A549 (cell line): ENCODE measurements around the gene RTCB.

Experiments
- BHLHE40 ChIP-seq: IDR thresholded peaks from 2 replicates; pipeline ENCODE4 v1.6.1; 2012; ENCODE audit warnings: low read depth, low read length, inconsistent platforms
- CEBPB ChIP-seq, 2 experiments: fragments of >200 bp in 1 of 2; sonication (Bioruptor Twin) in 1 of 2; formaldehyde crosslinking in 1 of 2; IDR thresholded peaks; 2 replicates each; pipeline ENCODE4 v1.6.1; 2012 to 2016
- EP300 ChIP-seq, 2 experiments: fragments of >200 bp; sonication (Bioruptor Twin); formaldehyde crosslinking; IDR thresholded peaks; 2 replicates in 1 of 2; 3 replicates in 1 of 2; pipeline ENCODE4 v1.6.1; 2016 to 2017
- HOXA7 ChIP-seq: fragments of 250-450 bp; sonication (Bioruptor Pico); IDR thresholded peaks from 2 replicates; pipeline ENCODE4 v1.5.0; 2020; ENCODE audit warnings: mild to moderate bottlenecking, moderate library complexity
- JUN ChIP-seq, 2 experiments: fragments of >200 bp; sonication (Bioruptor Twin); formaldehyde crosslinking; IDR thresholded peaks; 2 replicates in 1 of 2; 3 replicates in 1 of 2; pipeline ENCODE4 v1.6.1; 2016 to 2017
- MYC ChIP-seq: IDR thresholded peaks from 2 replicates; pipeline ENCODE4 v1.6.1; 2012; ENCODE audit warnings: mild to moderate bottlenecking, inconsistent platforms, low read length, improper control_type of control experiment, borderline replicate concordance
- NFE2L2 ChIP-seq: fragments of 150-350 bp; conservative IDR thresholded peaks from 2 replicates; pipeline ENCODE4 v1.6.1; 2014; ENCODE audit warnings: low read length
- POLR2A ChIP-seq: IDR thresholded peaks from 2 replicates; pipeline ENCODE4 v1.6.1; 2012; ENCODE audit warnings: mild to moderate bottlenecking, low read length
- POLR2AphosphoS2 ChIP-seq: conservative IDR thresholded peaks from 2 replicates; pipeline ENCODE4 v1.6.1; 2012; ENCODE audit warnings: low read length, improper control_type of control experiment, inconsistent platforms
- TF ChIP-seq, protein P1 (sequence below): fragments of >200 bp; sonication (Bioruptor Twin); formaldehyde crosslinking; IDR thresholded peaks from 3 replicates; pipeline ENCODE4 v1.5.1; 2016
- TF ChIP-seq, protein P2 (sequence below): IDR thresholded peaks from 2 replicates; pipeline ENCODE4 v1.6.1; 2012

DNA sequence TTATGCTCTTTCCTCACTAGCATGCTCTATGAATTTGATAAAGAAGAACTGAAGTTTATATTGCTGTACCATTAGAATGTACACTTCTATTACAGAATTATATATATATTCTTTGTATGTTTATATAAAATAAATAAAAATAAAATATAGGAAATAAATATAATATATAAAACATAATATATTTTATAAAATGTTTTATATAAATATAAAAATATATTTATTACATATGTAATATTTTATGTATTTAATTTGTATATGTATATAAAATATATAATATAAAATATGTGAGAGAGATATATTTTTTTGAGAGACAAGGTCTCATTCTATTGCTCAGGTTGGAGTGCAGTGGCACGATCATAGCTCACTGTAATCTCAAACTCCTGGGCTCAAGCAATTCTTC lies 18.3 kb upstream of the RTCB start:
- TF ChIP-seq, protein P1, sequence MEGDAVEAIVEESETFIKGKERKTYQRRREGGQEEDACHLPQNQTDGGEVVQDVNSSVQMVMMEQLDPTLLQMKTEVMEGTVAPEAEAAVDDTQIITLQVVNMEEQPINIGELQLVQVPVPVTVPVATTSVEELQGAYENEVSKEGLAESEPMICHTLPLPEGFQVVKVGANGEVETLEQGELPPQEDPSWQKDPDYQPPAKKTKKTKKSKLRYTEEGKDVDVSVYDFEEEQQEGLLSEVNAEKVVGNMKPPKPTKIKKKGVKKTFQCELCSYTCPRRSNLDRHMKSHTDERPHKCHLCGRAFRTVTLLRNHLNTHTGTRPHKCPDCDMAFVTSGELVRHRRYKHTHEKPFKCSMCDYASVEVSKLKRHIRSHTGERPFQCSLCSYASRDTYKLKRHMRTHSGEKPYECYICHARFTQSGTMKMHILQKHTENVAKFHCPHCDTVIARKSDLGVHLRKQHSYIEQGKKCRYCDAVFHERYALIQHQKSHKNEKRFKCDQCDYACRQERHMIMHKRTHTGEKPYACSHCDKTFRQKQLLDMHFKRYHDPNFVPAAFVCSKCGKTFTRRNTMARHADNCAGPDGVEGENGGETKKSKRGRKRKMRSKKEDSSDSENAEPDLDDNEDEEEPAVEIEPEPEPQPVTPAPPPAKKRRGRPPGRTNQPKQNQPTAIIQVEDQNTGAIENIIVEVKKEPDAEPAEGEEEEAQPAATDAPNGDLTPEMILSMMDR, result no peak
- TF ChIP-seq NFE2L2 (no peak), EP300 (IDR thresholded peaks at IDR 0.05) (no peak), JUN (IDR thresholded peaks at IDR 0.05) (no peak), POLR2A (no peak), MYC (no peak), POLR2AphosphoS2 (no peak), BHLHE40 (no peak), CEBPB (IDR thresholded peaks at IDR 0.05) (no peak), HOXA7 (no peak)
- TF ChIP-seq, protein P2, sequence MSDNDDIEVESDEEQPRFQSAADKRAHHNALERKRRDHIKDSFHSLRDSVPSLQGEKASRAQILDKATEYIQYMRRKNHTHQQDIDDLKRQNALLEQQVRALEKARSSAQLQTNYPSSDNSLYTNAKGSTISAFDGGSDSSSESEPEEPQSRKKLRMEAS, result no peak
